ENCODE data around the gene CEP41.
A peak's percentile ranks its signal among the peaks of the same experiment; 100 is the strongest.

CEP41 gene

GRCh38 chr7:130367088-130367755 is 73.6 kb downstream of the CEP41 start:
- no peak for DNase-seq

- DNase-seq, result no peak
Observed at GRCh38 chr7:130366564-130366963, 74.3 kb downstream of the CEP41 start.

- DNase-seq, result peak; percentile 94
Observed at GRCh38 chr7:130365511-130366441, 75.0 kb downstream of the CEP41 start.

- DNase-seq, result no peak
Observed at GRCh38 chr7:130365088-130365487, 75.7 kb downstream of the CEP41 start.

- DNase-seq, result no peak
Observed at GRCh38 chr7:130364451-130364850, 76.4 kb downstream of the CEP41 start.

GRCh38 chr7:130363026-130363847 is 77.6 kb downstream of the CEP41 start:
- peak; percentile 98 for DNase-seq

GRCh38 chr7:130362251-130362816 is 78.5 kb downstream of the CEP41 start:
- DNase-seq, result no peak

GRCh38 chr7:130361681-130362080 is 79.1 kb downstream of the CEP41 start:
- DNase-seq, result no peak

- DNase-seq, result no peak
Observed at GRCh38 chr7:130360518-130360917, 80.3 kb downstream of the CEP41 start.

GRCh38 chr7:130359276-130359857 is 81.4 kb downstream of the CEP41 start:
- DNase-seq, result no peak

GRCh38 chr7:130358471-130358870 is 82.3 kb downstream of the CEP41 start:
- no peak for DNase-seq

- DNase-seq, result peak; percentile 81
Observed at GRCh38 chr7:130356876-130357611, 83.8 kb downstream of the CEP41 start.

- DNase-seq, result peak; percentile 100
Observed at GRCh38 chr7:130356121-130356875, 84.5 kb downstream of the CEP41 start.

GRCh38 chr7:130353196-130353595 is 87.6 kb downstream of the CEP41 start:
- DNase-seq, result no peak

GRCh38 chr7:130352194-130353074 is 88.4 kb downstream of the CEP41 start:
- DNase-seq, result peak; percentile 83

- DNase-seq, result no peak
Observed at GRCh38 chr7:130351791-130352090, 89.1 kb downstream of the CEP41 start.

GRCh38 chr7:130350945-130351790 is 89.6 kb downstream of the CEP41 start:
- peak; percentile 46 for DNase-seq

GRCh38 chr7:130349911-130350782 is 90.7 kb downstream of the CEP41 start:
- peak; percentile 79 for DNase-seq

All from fibroblast of skin of right quadriceps (primary cell).